GM23338 (cell line): ENCODE measurements around the gene HOATZ. TPM values are rescaled to one million over a fixed set of nuclear protein-coding genes. Genes with fewer than 3 reads are reported as not detected.

Source experiments
- ATAC-seq: fragments of 200-7000 bp; cut with Tn5 transposase; 3 replicates; pipeline ENCODE4 v1.9.1; 2020
- DNase-seq: peaks from one replicate; pipeline ENCODE4 v3.0.0-alpha.2; 2015; ENCODE audit warnings: low spot score
- H2AFZ ChIP-seq: fragments of 200-600 bp; sonication (generic); 2 replicates; pipeline ENCODE4 v1.8.0; 2016; ENCODE audit warnings: antibody characterized with exemption, mild to moderate bottlenecking, moderate library complexity
- H3F3A ChIP-seq: fragments of 200-600 bp; sonication (generic); replicated peaks from 2 replicates; pipeline ENCODE4 v1.8.0; 2017; ENCODE audit warnings: antibody characterized with exemption, mixed run types, low read depth
- H3K27ac ChIP-seq: fragments of 200-600 bp; sonication (generic); 2 replicates; pipeline ENCODE4 v1.6.1; 2016; ENCODE audit warnings: low read depth
- H3K27me3 ChIP-seq: fragments of 200-600 bp; sonication (generic); 2 replicates; pipeline ENCODE4 v1.8.0; 2016; ENCODE audit warnings: mild to moderate bottlenecking, mixed run types, moderate library complexity; ENCODE audit not compliant: insufficient read depth
- H3K36me3 ChIP-seq: fragments of 200-600 bp; sonication (generic); 2 replicates; pipeline ENCODE4 v1.8.0; 2016; ENCODE audit warnings: mild to moderate bottlenecking; ENCODE audit not compliant: insufficient read depth
- H3K4me1 ChIP-seq: fragments of 200-600 bp; sonication (generic); 2 replicates; pipeline ENCODE4 v1.8.0; 2016; ENCODE audit warnings: mild to moderate bottlenecking, moderate library complexity; ENCODE audit not compliant: insufficient read depth
- H3K4me2 ChIP-seq: fragments of 200-600 bp; sonication (generic); 2 replicates; pipeline ENCODE4 v1.7.1; 2017; ENCODE audit warnings: mixed run types
- H3K4me3 ChIP-seq: fragments of 200-600 bp; sonication (generic); 2 replicates; pipeline ENCODE4 v1.6.1; 2016; ENCODE audit warnings: mixed run types
- H3K79me2 ChIP-seq: fragments of 200-600 bp; sonication (generic); replicated peaks from 2 replicates; pipeline ENCODE4 v1.8.0; 2017; ENCODE audit warnings: mild to moderate bottlenecking; ENCODE audit not compliant: insufficient read depth
- H3K9me2 ChIP-seq: fragments of 200-600 bp; sonication (generic); 2 replicates; pipeline ENCODE4 v1.8.0; 2017; ENCODE audit not compliant: insufficient read depth
- H4K20me1 ChIP-seq: fragments of 200-600 bp; sonication (generic); replicated peaks from 2 replicates; pipeline ENCODE4 v1.8.0; 2017; ENCODE audit warnings: mild to moderate bottlenecking; ENCODE audit not compliant: insufficient read depth
- H3K27ac Mint-ChIP-seq: 2 replicates; pipeline ENCODE4 v1.8.0; 2020; ENCODE audit warnings: inconsistent platforms, mild to moderate bottlenecking, moderate library complexity, mixed read lengths
- H3K27me3 Mint-ChIP-seq: 3 replicates; pipeline ENCODE4 v1.8.0; 2022; ENCODE audit warnings: low read depth, mild to moderate bottlenecking, moderate library complexity, mixed read lengths, inconsistent platforms; ENCODE audit not compliant: insufficient read depth, poor library complexity
- H3K36me3 Mint-ChIP-seq: 3 replicates; pipeline ENCODE4 v1.8.0; 2021; ENCODE audit warnings: low read depth, mild to moderate bottlenecking, inconsistent platforms, moderate library complexity, mixed read lengths
- H3K4me1 Mint-ChIP-seq: 3 replicates; pipeline ENCODE4 v1.8.0; 2020; ENCODE audit warnings: mild to moderate bottlenecking, inconsistent platforms, mixed read lengths
- H3K4me3 Mint-ChIP-seq: 3 replicates; pipeline ENCODE4 v1.8.0; 2021; ENCODE audit warnings: moderate library complexity, mild to moderate bottlenecking, inconsistent platforms, mixed read lengths
- H3K9me3 Mint-ChIP-seq: 3 replicates; pipeline ENCODE4 v1.8.0; 2020; ENCODE audit warnings: moderate library complexity, mild to moderate bottlenecking, inconsistent platforms, mixed read lengths
- ETS1 ChIP-seq: IDR thresholded peaks from 2 replicates; pipeline ENCODE4 v1.6.1; 2016; ENCODE audit warnings: antibody characterized with exemption
- EZH2 ChIP-seq: fragments of 200-600 bp; sonication (generic); IDR thresholded peaks from one replicate; pipeline ENCODE4 v1.8.0; 2017; ENCODE audit warnings: antibody characterized with exemption, mild to moderate bottlenecking, low read depth; ENCODE audit not compliant: unreplicated experiment
- EZH2phosphoT487 ChIP-seq: fragments of 200-600 bp; sonication (generic); IDR thresholded peaks from one replicate; pipeline ENCODE4 v1.8.1; 2018; ENCODE audit warnings: antibody characterized with exemption; ENCODE audit not compliant: unreplicated experiment
- JUNB ChIP-seq: IDR thresholded peaks from one replicate; pipeline ENCODE4 v1.6.1; 2016; ENCODE audit warnings: antibody characterized with exemption; ENCODE audit not compliant: unreplicated experiment
- NANOG ChIP-seq: IDR thresholded peaks from 2 replicates; pipeline ENCODE4 v1.6.1; 2016; ENCODE audit warnings: antibody characterized with exemption, borderline replicate concordance
- POLR2AphosphoS5 ChIP-seq: IDR thresholded peaks from 2 replicates; pipeline ENCODE4 v1.6.1; 2016; ENCODE audit warnings: antibody characterized with exemption, low read depth
- ZNF331 ChIP-seq: fragments of 250-450 bp; sonication (Bioruptor Pico); IDR thresholded peaks from 2 replicates; pipeline ENCODE4 v1.5.0; 2020; ENCODE audit warnings: low read depth, mild to moderate bottlenecking, moderate library complexity
- polyA plus RNA-seq: library from polyadenylated mRNA; unstranded; fragments of >200 nt; fragmentation: Nextera tagmentation; extraction: Ambion mirVana; gene quantifications from 2 replicates; pipeline ENCODE4 v1.2.1, GENCODE V29; 2016
- total RNA-seq: library from RNA; depleted of rRNA; stranded (reverse); fragments of >200 nt; shearing (Covaris generic); gene quantifications from 2 replicates; pipeline ENCODE4 v1.2.3, GENCODE V29; 2014
- TF ChIP-seq, protein P1 (sequence below): fragments of 250-450 bp; sonication (Bioruptor Pico); IDR thresholded peaks from 2 replicates; pipeline ENCODE4 v1.5.0; 2020; ENCODE audit warnings: mild to moderate bottlenecking, moderate library complexity
- TF ChIP-seq, protein P2 (sequence below), 2 experiments: fragments of 200-600 bp in 1 of 2; sonication (generic) in 1 of 2; conservative IDR thresholded peaks; 2 replicates each; pipeline versions ENCODE4 v1.5.1 to v1.6.1; 2016 to 2017; ENCODE audit warnings: antibody characterized with exemption in 2 of 2, low read depth in 2 of 2, mild to moderate bottlenecking in 2 of 2, moderate library complexity in 1 of 2

HOATZ gene
- total and polyA plus RNA-seq, 2 experiments from 2014 or later, result not detected

- no peaks in the 10 kb centered on the region for H3K9me3 Mint-ChIP-seq
- H3K79me2 ChIP-seq, result no peaks in the 10 kb centered on the region
Observed at GRCh38 chr11:111571829-111572501, 57.4 kb downstream of the HOATZ start.

GRCh38 chr11:111572581-111572980 lies 58.0 kb downstream of the HOATZ start:
- H3K36me3 ChIP-seq, result no peaks in the 10 kb centered on the region
- H3K79me2 ChIP-seq, result no peaks in the 10 kb centered on the region
- no peak overlapping the region for H3K27ac Mint-ChIP-seq
- no peak overlapping the region for H3K4me3 Mint-ChIP-seq
- no peaks in the 10 kb centered on the region for H3F3A ChIP-seq
- no peaks in the 10 kb centered on the region for H4K20me1 ChIP-seq
- ATAC-seq (no peak), DNase-seq (no peak)
- H3K27ac ChIP-seq, result no peak overlapping the region
- no peak overlapping the region for H3K4me2 ChIP-seq
- 0 out of 3 replicates have a peak, but pooled peaks cover 7% of the 10 kb centered on the region for H3K4me1 Mint-ChIP-seq
- H3K27me3 Mint-ChIP-seq, result no peaks in the 10 kb centered on the region
- H3K36me3 Mint-ChIP-seq, result no peaks in the 10 kb centered on the region
- H3K4me1 ChIP-seq, result peaks cover 6% of the 10 kb centered on the region; the same call in 1 of the 2 replicates
- no peaks in the 10 kb centered on the region for H3K27me3 ChIP-seq
- no peaks in the 10 kb centered on the region for H3K9me2 ChIP-seq
- H2AFZ ChIP-seq, result no peak overlapping the region
- no peaks in the 10 kb centered on the region for H3K9me3 Mint-ChIP-seq
- no peak overlapping the region for H3K4me3 ChIP-seq
- TF ChIP-seq, protein P1, sequence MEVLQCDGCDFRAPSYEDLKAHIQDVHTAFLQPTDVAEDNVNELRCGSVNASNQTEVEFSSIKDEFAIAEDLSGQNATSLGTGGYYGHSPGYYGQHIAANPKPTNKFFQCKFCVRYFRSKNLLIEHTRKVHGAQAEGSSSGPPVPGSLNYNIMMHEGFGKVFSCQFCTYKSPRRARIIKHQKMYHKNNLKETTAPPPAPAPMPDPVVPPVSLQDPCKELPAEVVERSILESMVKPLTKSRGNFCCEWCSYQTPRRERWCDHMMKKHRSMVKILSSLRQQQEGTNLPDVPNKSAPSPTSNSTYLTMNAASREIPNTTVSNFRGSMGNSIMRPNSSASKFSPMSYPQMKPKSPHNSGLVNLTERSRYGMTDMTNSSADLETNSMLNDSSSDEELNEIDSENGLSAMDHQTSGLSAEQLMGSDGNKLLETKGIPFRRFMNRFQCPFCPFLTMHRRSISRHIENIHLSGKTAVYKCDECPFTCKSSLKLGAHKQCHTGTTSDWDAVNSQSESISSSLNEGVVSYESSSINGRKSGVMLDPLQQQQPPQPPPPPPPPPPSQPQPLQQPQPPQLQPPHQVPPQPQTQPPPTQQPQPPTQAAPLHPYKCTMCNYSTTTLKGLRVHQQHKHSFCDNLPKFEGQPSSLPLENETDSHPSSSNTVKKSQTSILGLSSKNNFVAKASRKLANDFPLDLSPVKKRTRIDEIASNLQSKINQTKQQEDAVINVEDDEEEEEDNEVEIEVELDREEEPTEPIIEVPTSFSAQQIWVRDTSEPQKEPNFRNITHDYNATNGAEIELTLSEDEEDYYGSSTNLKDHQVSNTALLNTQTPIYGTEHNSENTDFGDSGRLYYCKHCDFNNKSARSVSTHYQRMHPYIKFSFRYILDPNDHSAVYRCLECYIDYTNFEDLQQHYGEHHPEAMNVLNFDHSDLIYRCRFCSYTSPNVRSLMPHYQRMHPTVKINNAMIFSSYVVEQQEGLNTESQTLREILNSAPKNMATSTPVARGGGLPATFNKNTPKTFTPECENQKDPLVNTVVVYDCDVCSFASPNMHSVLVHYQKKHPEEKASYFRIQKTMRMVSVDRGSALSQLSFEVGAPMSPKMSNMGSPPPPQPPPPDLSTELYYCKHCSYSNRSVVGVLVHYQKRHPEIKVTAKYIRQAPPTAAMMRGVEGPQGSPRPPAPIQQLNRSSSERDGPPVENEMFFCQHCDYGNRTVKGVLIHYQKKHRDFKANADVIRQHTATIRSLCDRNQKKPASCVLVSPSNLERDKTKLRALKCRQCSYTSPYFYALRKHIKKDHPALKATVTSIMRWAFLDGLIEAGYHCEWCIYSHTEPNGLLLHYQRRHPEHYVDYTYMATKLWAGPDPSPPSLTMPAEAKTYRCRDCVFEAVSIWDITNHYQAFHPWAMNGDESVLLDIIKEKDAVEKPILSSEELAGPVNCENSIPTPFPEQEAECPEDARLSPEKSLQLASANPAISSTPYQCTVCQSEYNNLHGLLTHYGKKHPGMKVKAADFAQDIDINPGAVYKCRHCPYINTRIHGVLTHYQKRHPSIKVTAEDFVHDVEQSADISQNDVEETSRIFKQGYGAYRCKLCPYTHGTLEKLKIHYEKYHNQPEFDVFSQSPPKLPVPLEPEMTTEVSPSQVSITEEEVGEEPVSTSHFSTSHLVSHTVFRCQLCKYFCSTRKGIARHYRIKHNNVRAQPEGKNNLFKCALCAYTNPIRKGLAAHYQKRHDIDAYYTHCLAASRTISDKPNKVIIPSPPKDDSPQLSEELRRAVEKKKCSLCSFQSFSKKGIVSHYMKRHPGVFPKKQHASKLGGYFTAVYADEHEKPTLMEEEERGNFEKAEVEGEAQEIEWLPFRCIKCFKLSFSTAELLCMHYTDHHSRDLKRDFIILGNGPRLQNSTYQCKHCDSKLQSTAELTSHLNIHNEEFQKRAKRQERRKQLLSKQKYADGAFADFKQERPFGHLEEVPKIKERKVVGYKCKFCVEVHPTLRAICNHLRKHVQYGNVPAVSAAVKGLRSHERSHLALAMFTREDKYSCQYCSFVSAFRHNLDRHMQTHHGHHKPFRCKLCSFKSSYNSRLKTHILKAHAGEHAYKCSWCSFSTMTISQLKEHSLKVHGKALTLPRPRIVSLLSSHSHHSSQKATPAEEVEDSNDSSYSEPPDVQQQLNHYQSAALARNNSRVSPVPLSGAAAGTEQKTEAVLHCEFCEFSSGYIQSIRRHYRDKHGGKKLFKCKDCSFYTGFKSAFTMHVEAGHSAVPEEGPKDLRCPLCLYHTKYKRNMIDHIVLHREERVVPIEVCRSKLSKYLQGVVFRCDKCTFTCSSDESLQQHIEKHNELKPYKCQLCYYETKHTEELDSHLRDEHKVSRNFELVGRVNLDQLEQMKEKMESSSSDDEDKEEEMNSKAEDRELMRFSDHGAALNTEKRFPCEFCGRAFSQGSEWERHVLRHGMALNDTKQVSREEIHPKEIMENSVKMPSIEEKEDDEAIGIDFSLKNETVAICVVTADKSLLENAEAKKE, result no peak
- TF ChIP-seq ETS1 (no peak), EZH2phosphoT487 (no peak), POLR2AphosphoS5 (no peak), ZNF331 (CRISPR knock-in tag) (no peak), NANOG (no peak)
- TF ChIP-seq, protein P2, sequence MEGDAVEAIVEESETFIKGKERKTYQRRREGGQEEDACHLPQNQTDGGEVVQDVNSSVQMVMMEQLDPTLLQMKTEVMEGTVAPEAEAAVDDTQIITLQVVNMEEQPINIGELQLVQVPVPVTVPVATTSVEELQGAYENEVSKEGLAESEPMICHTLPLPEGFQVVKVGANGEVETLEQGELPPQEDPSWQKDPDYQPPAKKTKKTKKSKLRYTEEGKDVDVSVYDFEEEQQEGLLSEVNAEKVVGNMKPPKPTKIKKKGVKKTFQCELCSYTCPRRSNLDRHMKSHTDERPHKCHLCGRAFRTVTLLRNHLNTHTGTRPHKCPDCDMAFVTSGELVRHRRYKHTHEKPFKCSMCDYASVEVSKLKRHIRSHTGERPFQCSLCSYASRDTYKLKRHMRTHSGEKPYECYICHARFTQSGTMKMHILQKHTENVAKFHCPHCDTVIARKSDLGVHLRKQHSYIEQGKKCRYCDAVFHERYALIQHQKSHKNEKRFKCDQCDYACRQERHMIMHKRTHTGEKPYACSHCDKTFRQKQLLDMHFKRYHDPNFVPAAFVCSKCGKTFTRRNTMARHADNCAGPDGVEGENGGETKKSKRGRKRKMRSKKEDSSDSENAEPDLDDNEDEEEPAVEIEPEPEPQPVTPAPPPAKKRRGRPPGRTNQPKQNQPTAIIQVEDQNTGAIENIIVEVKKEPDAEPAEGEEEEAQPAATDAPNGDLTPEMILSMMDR (conservative IDR thresholded peaks at IDR 0.05; ENCODE audit: low read depth in 2 of 2), result no peak

More at GRCh38 chr11:111571829-111572501, 57.4 kb downstream of the HOATZ start:
- Histone ChIP-seq H3K9me2 (no peaks in the 10 kb centered on the region), H3F3A (no peaks in the 10 kb centered on the region), H3K36me3 (no peaks in the 10 kb centered on the region), H3K4me3 (no peak overlapping the region), H3K27me3 (no peaks in the 10 kb centered on the region), H4K20me1 (no peaks in the 10 kb centered on the region), H3K4me2 (no peak overlapping the region), H2AFZ (no peak overlapping the region), H3K4me1 (peaks cover 8% of the 10 kb centered on the region), H3K27ac (no peak overlapping the region)
- DNase-seq, result no peak
- H3K27me3 Mint-ChIP-seq, result no peaks in the 10 kb centered on the region
- peaks cover 7% of the 10 kb centered on the region; the same call in 1 of the 3 replicates for H3K4me1 Mint-ChIP-seq
- ATAC-seq, result no peak
- H3K4me3 Mint-ChIP-seq, result no peak overlapping the region
- H3K36me3 Mint-ChIP-seq, result no peaks in the 10 kb centered on the region
- H3K27ac Mint-ChIP-seq, result no peak overlapping the region
- TF ChIP-seq JUNB, result no peak
- TF ChIP-seq ZNF331 (CRISPR knock-in tag), result no peak
- TF ChIP-seq EZH2, result no peak
